Transverse colon (tissue), 4 donors: ENCODE results near the gene PRRT4. TPM values are rescaled to one million over a fixed set of nuclear protein-coding genes. Genes with fewer than 3 reads are reported as not detected.

Source experiments
- DNase-seq: peaks from one replicate; pipeline ENCODE4 v3.0.0-alpha.2; 2019
- H3K27ac ChIP-seq, 4 donors: fragments of 200-600 bp; sonication (generic); 2 replicates each; pipeline ENCODE4 v1.5.1; 2016 to 2018; ENCODE audit warnings: inconsistent platforms in 4 of 4
- H3K27me3 ChIP-seq: fragments of 200-600 bp; sonication (generic); 2 replicates; pipeline ENCODE4 v1.5.1; 2017; ENCODE audit warnings: inconsistent platforms
- H3K36me3 ChIP-seq, 4 donors: fragments of 200-600 bp; sonication (generic); 2 replicates each; pipeline ENCODE4 v1.5.1; 2017 to 2019; ENCODE audit warnings: inconsistent platforms in 4 of 4
- H3K4me1 ChIP-seq, 4 donors: fragments of 200-600 bp; sonication (generic); 2 replicates each; pipeline ENCODE4 v1.5.1; 2017 to 2020; ENCODE audit warnings: inconsistent platforms in 4 of 4
- H3K4me3 ChIP-seq, 4 donors: fragments of 200-600 bp; sonication (generic); 1 replicate in 1 of 4; 2 replicates in 3 of 4; pipeline versions ENCODE4 v1.5.1 to v1.6.1; 2017 to 2019; ENCODE audit warnings: inconsistent platforms in 4 of 4
- H3K9me3 ChIP-seq, 2 donors: fragments of 200-600 bp; sonication (generic); 2 replicates each; pipeline ENCODE4 v1.5.1; 2017 to 2019; ENCODE audit warnings: inconsistent platforms in 2 of 2
- EP300 ChIP-seq: sonication (generic); formaldehyde crosslinking; IDR thresholded peaks from one replicate; pipeline ENCODE4 v1.6.1; 2017; ENCODE audit warnings: antibody characterized with exemption, low read depth
- POLR2A ChIP-seq: fragments of 450-650 bp; IDR thresholded peaks from one replicate; pipeline ENCODE4 v1.6.1; 2016; ENCODE audit warnings: antibody characterized with exemption, mild to moderate bottlenecking, moderate library complexity
- POLR2AphosphoS5 ChIP-seq, 3 donors: sonication (generic); formaldehyde crosslinking; IDR thresholded peaks; one replicate each; pipeline ENCODE4 v1.6.1; 2016; ENCODE audit warnings: antibody characterized with exemption in 3 of 3
- WGBS, 2 donors: methylation state at CpG; one replicate each; pipeline ENCODE4 v1.1.5; 2018; ENCODE audit warnings: low coverage in 1 of 2; 5-methylcytosine and 5-hydroxymethylcytosine counted together
- in situ Hi-C, 4 donors: fragments of 200-750 bp; cut with MboI; loops; one replicate each; pipeline versions ENCODE4 v1.15.0 to v1.15.1; 2017; ENCODE audit warnings: low sequenced_read_pairs in 3 of 4, low pct_ligation_motif_present in 1 of 4, low pct_unique_long_range_greater_than_20kb in 1 of 4
- intact Hi-C: fragments of 100-400 bp; cut with DNase I; formaldehyde crosslinking; loops from one replicate; pipeline ENCODE4 v1.15.1; 2023; ENCODE audit warnings: low total_unique reads
- total RNA-seq, 4 donors: library from RNA; depleted of rRNA; stranded (reverse); fragments of >200 nt; gene quantifications; one replicate each; pipeline ENCODE4 v1.1.0, GENCODE V29; 2016
- TF ChIP-seq, protein P1 (sequence below), 5 experiments: fragments of 200-600 bp in 3 of 5; fragments of 450-650 bp in 2 of 5; sonication (generic) in 3 of 5; IDR thresholded peaks; 1 replicate in 2 of 5; 2 replicates in 3 of 5; pipeline ENCODE4 v1.5.1; 2016 to 2017; ENCODE audit warnings: antibody characterized with exemption in 5 of 5, inconsistent platforms in 3 of 5, mild to moderate bottlenecking in 2 of 5, moderate library complexity in 1 of 5

Gene PRRT4
- total RNA-seq, 4 donors from 2014 or later = 0.16 to 0.41 TPM; not detected in 2

DNA sequence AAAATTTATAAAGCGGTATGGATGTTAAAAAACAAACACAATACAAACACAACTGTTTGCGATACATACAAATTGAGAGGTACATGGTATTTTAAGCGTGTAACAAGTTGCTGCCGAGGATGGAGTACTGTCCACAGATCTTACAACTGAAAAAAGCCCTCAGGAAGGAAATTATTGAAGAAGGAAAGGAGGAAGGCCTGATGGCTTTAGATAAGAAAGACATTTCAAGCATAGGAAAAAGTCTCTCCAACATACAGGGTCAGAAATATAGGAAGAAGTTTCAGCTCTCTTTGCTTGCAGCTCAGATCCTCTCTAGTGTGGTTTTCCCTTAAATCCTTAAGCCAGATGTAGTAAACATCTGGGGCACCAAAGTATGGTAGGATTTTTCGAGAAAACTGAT, 42.8 kb downstream of the PRRT4 start:
- in situ Hi-C loops = no loop called here
- TF ChIP-seq POLR2AphosphoS5 (IDR thresholded peaks at IDR 0.05) = no peak
- no peak for TF ChIP-seq EP300
- TF ChIP-seq, protein P1, sequence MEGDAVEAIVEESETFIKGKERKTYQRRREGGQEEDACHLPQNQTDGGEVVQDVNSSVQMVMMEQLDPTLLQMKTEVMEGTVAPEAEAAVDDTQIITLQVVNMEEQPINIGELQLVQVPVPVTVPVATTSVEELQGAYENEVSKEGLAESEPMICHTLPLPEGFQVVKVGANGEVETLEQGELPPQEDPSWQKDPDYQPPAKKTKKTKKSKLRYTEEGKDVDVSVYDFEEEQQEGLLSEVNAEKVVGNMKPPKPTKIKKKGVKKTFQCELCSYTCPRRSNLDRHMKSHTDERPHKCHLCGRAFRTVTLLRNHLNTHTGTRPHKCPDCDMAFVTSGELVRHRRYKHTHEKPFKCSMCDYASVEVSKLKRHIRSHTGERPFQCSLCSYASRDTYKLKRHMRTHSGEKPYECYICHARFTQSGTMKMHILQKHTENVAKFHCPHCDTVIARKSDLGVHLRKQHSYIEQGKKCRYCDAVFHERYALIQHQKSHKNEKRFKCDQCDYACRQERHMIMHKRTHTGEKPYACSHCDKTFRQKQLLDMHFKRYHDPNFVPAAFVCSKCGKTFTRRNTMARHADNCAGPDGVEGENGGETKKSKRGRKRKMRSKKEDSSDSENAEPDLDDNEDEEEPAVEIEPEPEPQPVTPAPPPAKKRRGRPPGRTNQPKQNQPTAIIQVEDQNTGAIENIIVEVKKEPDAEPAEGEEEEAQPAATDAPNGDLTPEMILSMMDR (IDR thresholded peaks at IDR 0.05) = no peak
- TF ChIP-seq POLR2A = no peak
- no peak overlapping the region for H3K4me3 ChIP-seq
- peaks cover 0 to 69% (median 32%) of the 10 kb centered on the region in 4 donors for H3K36me3 ChIP-seq
- no peaks in the 10 kb centered on the region for H3K27me3 ChIP-seq
- 75 to 84% methylated on average over 5 of the region's 5 CpGs for WGBS, 2 donors
- intact Hi-C loops = no loop called here
- H3K9me3 ChIP-seq = no peaks in the 10 kb centered on the region
- H3K27ac ChIP-seq = no peak overlapping the region
- no peaks in the 10 kb centered on the region for H3K4me1 ChIP-seq
- no peak for DNase-seq

DNA sequence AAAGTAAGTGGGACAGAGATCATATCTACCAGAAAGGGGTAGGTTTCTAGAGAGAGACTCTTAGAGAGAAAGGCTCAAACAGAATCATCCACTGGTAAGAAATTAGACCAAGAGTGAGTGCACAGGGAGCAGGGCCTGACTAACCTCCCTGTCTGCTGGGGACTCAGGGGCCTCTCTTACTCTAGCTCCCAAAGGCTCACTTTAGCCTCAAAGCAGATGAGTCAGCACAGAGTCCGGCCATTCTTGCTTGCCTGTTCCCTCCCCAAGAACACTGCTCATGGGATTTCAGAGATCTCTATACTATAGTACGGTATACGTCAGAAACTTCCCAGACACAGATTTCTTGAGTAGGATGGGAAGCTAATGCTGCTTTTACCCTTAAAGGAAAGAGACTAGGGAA, 50.5 kb downstream of the PRRT4 start:
- intact Hi-C loops = no loop called here
- DNase-seq = no peak

DNA sequence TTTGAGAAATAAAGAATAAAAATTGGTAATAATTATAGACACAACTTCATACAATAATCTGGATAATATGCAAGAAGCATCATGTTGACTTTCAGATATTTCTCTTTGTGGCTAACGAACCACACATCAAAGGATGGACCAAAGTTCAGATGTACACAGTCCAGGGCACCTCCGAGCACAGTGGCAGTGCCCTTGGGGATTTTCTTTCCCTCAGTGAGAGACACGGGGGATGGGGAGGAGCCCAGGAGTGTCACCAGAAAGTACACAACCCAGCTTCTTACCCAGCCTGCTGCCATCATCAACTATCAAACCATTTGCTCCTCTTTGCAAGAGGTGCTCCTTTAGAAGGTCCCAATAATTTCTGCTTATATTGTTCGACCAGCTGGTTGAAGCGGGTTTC, 51.0 kb downstream of the PRRT4 start:
- peaks cover 0 to 65% (median 26%) of the 10 kb centered on the region in 4 donors for H3K36me3 ChIP-seq
- intact Hi-C loops = no loop called here
- no peaks in the 10 kb centered on the region for H3K27me3 ChIP-seq
- no peak for DNase-seq
- no peaks in the 10 kb centered on the region for H3K4me1 ChIP-seq
- 48 to 74% methylated on average over 3 to 5 of the region's 5 CpGs for WGBS, 2 donors
- no peaks in the 10 kb centered on the region for H3K9me3 ChIP-seq
- no peak overlapping the region for H3K4me3 ChIP-seq
- no peak overlapping the region for H3K27ac ChIP-seq
- TF ChIP-seq, protein P1 (IDR thresholded peaks at IDR 0.05) = no peak
- TF ChIP-seq EP300 (no peak), POLR2AphosphoS5 (IDR thresholded peaks at IDR 0.05) (no peak), POLR2A (no peak)
- in situ Hi-C loops = no loop called here

More for the DNA sequence above, 50.5 kb downstream of the PRRT4 start:
- Histone ChIP-seq H3K4me3 (no peak overlapping the region), H3K9me3 (no peaks in the 10 kb centered on the region), H3K4me1 (no peaks in the 10 kb centered on the region), H3K27me3 (no peaks in the 10 kb centered on the region), H3K27ac (no peak overlapping the region), H3K36me3 (peaks cover 0 to 69% (median 26%) of the 10 kb centered on the region in 4 donors)
- 94 to 100% methylated on average over 1 to 3 of the region's 3 CpGs for WGBS, 2 donors
- in situ Hi-C loops = no loop called here
- TF ChIP-seq, protein P1 (IDR thresholded peaks at IDR 0.05) = no peak
- TF ChIP-seq EP300 (no peak), POLR2A (no peak), POLR2AphosphoS5 (IDR thresholded peaks at IDR 0.05) (no peak)

DNA sequence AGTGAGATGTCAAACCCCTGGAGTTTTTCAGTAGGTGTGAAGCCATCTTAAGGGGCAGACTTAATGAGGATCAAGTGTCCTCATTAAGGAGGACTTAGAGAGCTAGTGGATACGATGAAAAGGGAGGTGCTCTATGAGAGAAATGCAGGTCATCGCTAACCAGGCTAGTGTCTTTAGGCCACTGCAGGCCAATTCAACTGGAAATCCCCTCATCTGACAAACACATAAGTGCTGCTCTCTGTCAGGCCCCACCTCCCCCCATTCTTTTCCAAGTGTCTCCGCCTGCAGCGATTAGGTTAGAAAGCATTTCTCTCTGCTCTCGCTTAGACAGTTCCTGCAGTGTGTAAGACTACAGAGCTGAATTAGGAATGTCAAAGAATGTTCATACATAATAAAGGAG, 51.5 kb downstream of the PRRT4 start:
- in situ Hi-C loops (no loop called here), intact Hi-C loops (no loop called here)
- 94 to 95% methylated on average over 4 to 5 of the region's 5 CpGs for WGBS, 2 donors
- Histone ChIP-seq H3K4me3 (no peak overlapping the region), H3K9me3 (no peaks in the 10 kb centered on the region), H3K27me3 (no peaks in the 10 kb centered on the region), H3K4me1 (no peaks in the 10 kb centered on the region), H3K27ac (no peak overlapping the region), H3K36me3 (peaks cover 0 to 60% (median 24%) of the 10 kb centered on the region in 4 donors)
- no peak for TF ChIP-seq EP300
- no peak for TF ChIP-seq POLR2A
- TF ChIP-seq, protein P1 (IDR thresholded peaks at IDR 0.05) = no peak
- TF ChIP-seq POLR2AphosphoS5 (IDR thresholded peaks at IDR 0.05) = no peak
- no peak for DNase-seq
